Measurements from ENCODE around the gene MAGI2. TPM values are rescaled to one million over a fixed set of nuclear protein-coding genes. Genes with fewer than 3 reads are reported as not detected.

The MAGI2 gene
- total RNA-seq, 2 experiments from 2014 or later: 0.17 TPM

- no peaks in the 10 kb centered on the region for H3K9me3 Mint-ChIP-seq
- intact Hi-C loops (cut with micrococcal nuclease): no loop called here
- no peak for DNase-seq
- H3K27me3 Mint-ChIP-seq: no peaks in the 10 kb centered on the region
- no peaks in the 10 kb centered on the region for H3K36me3 Mint-ChIP-seq
- H3K27ac Mint-ChIP-seq: no peak overlapping the region
- H3K4me3 Mint-ChIP-seq: no peak overlapping the region
- no peaks in the 10 kb centered on the region for H3K4me1 Mint-ChIP-seq (ENCODE audit: low read depth)
- CTCF ChIA-PET: no interaction called here
- POLR2A ChIA-PET: no interaction called here
These were observed 1084.7 kb downstream of the MAGI2 start for GRCh38 chr7:78368771-78369170.

GRCh38 chr7:78367280-78367773 lies 1086.1 kb downstream of the MAGI2 start:
- intact Hi-C loops (cut with micrococcal nuclease): no loop called here
- Mint-ChIP-seq H3K4me1 (ENCODE audit: low read depth) (no peaks in the 10 kb centered on the region), H3K9me3 (no peaks in the 10 kb centered on the region), H3K27ac (no peak overlapping the region), H3K4me3 (no peak overlapping the region), H3K27me3 (no peaks in the 10 kb centered on the region), H3K36me3 (no peaks in the 10 kb centered on the region)
- ChIA-PET POLR2A (no interaction called here), CTCF (interaction anchor here (0.5 to 0.6 kb wide), 2 partner anchors 10 to 35 kb away, joined by 3 read pairs; no protein-coding TSS in a partner anchor)
- no peak for DNase-seq

- no peaks in the 10 kb centered on the region for H3K4me1 Mint-ChIP-seq (ENCODE audit: low read depth)
- H3K9me3 Mint-ChIP-seq: no peaks in the 10 kb centered on the region
- H3K36me3 Mint-ChIP-seq: no peaks in the 10 kb centered on the region
- no peak overlapping the region for H3K27ac Mint-ChIP-seq
- no peak for DNase-seq
- ChIA-PET POLR2A (no interaction called here), CTCF (no interaction called here)
- H3K4me3 Mint-ChIP-seq: no peak overlapping the region
- no peaks in the 10 kb centered on the region for H3K27me3 Mint-ChIP-seq
- intact Hi-C loops (cut with micrococcal nuclease): no loop called here
These were observed 1089.6 kb downstream of the MAGI2 start for GRCh38 chr7:78363866-78364265.

GRCh38 chr7:78359836-78360235 lies 1093.6 kb downstream of the MAGI2 start:
- CTCF ChIA-PET: no interaction called here
- Mint-ChIP-seq H3K36me3 (no peaks in the 10 kb centered on the region), H3K9me3 (no peaks in the 10 kb centered on the region), H3K27me3 (no peaks in the 10 kb centered on the region), H3K4me3 (no peak overlapping the region), H3K27ac (no peak overlapping the region), H3K4me1 (ENCODE audit: low read depth) (no peaks in the 10 kb centered on the region)
- intact Hi-C loops (cut with micrococcal nuclease): no loop called here
- DNase-seq: no peak
- POLR2A ChIA-PET: no interaction called here

- POLR2A ChIA-PET: no interaction called here
- no peaks in the 10 kb centered on the region for H3K36me3 Mint-ChIP-seq
- H3K4me1 Mint-ChIP-seq (ENCODE audit: low read depth): no peaks in the 10 kb centered on the region
- intact Hi-C loops (cut with micrococcal nuclease): no loop called here
- H3K4me3 Mint-ChIP-seq: no peak overlapping the region
- no peaks in the 10 kb centered on the region for H3K27me3 Mint-ChIP-seq
- no peak overlapping the region for H3K27ac Mint-ChIP-seq
- CTCF ChIA-PET: interaction anchor here (0.7 kb wide), 1 partner anchor 10 kb away, joined by 3 read pairs; no protein-coding TSS in a partner anchor
- DNase-seq: no peak
- H3K9me3 Mint-ChIP-seq: no peaks in the 10 kb centered on the region
These were observed 1095.8 kb downstream of the MAGI2 start for GRCh38 chr7:78357709-78358108.

- Mint-ChIP-seq H3K27ac (no peak overlapping the region), H3K36me3 (no peaks in the 10 kb centered on the region), H3K4me1 (ENCODE audit: low read depth) (no peaks in the 10 kb centered on the region), H3K9me3 (no peaks in the 10 kb centered on the region), H3K4me3 (no peak overlapping the region), H3K27me3 (no peaks in the 10 kb centered on the region)
- ChIA-PET CTCF (no interaction called here), POLR2A (no interaction called here)
- intact Hi-C loops (cut with micrococcal nuclease): no loop called here
- DNase-seq: no peak
These were observed 1097.6 kb downstream of the MAGI2 start for GRCh38 chr7:78355834-78356233.

GRCh38 chr7:78350926-78351325 lies 1102.5 kb downstream of the MAGI2 start:
- ChIA-PET POLR2A (no interaction called here), CTCF (interaction anchor here (0.6 kb wide), 1 partner anchor 65 kb away, joined by 3 read pairs; no protein-coding TSS in a partner anchor)
- Mint-ChIP-seq H3K9me3 (no peaks in the 10 kb centered on the region), H3K27me3 (no peaks in the 10 kb centered on the region), H3K4me1 (ENCODE audit: low read depth) (no peaks in the 10 kb centered on the region), H3K36me3 (no peaks in the 10 kb centered on the region), H3K27ac (no peak overlapping the region), H3K4me3 (no peak overlapping the region)
- no peak for DNase-seq
- intact Hi-C loops (cut with micrococcal nuclease): no loop called here

GRCh38 chr7:78350391-78350790 lies 1103.1 kb downstream of the MAGI2 start:
- H3K4me1 Mint-ChIP-seq (ENCODE audit: low read depth): no peaks in the 10 kb centered on the region
- ChIA-PET CTCF (interaction anchor here (0.6 kb wide), 1 partner anchor 65 kb away, joined by 3 read pairs; no protein-coding TSS in a partner anchor), POLR2A (no interaction called here)
- H3K27me3 Mint-ChIP-seq: no peaks in the 10 kb centered on the region
- DNase-seq: no peak
- intact Hi-C loops (cut with micrococcal nuclease): no loop called here
- no peaks in the 10 kb centered on the region for H3K9me3 Mint-ChIP-seq
- no peak overlapping the region for H3K4me3 Mint-ChIP-seq
- no peaks in the 10 kb centered on the region for H3K36me3 Mint-ChIP-seq
- no peak overlapping the region for H3K27ac Mint-ChIP-seq

- intact Hi-C loops (cut with micrococcal nuclease): no loop called here
- DNase-seq: no peak
- POLR2A ChIA-PET: no interaction called here
- no peak overlapping the region for H3K27ac Mint-ChIP-seq
- no peaks in the 10 kb centered on the region for H3K36me3 Mint-ChIP-seq
- CTCF ChIA-PET: no interaction called here
- H3K9me3 Mint-ChIP-seq: no peaks in the 10 kb centered on the region
- no peak overlapping the region for H3K4me3 Mint-ChIP-seq
- no peaks in the 10 kb centered on the region for H3K27me3 Mint-ChIP-seq
- H3K4me1 Mint-ChIP-seq (ENCODE audit: low read depth): no peaks in the 10 kb centered on the region
These were observed 1106.6 kb downstream of the MAGI2 start for GRCh38 chr7:78346827-78347226.

GRCh38 chr7:78345979-78346378 lies 1107.5 kb downstream of the MAGI2 start:
- ChIA-PET POLR2A (no interaction called here), CTCF (no interaction called here)
- Mint-ChIP-seq H3K36me3 (no peaks in the 10 kb centered on the region), H3K4me1 (ENCODE audit: low read depth) (no peaks in the 10 kb centered on the region), H3K9me3 (no peaks in the 10 kb centered on the region), H3K4me3 (no peak overlapping the region), H3K27ac (no peak overlapping the region), H3K27me3 (no peaks in the 10 kb centered on the region)
- no peak for DNase-seq
- intact Hi-C loops (cut with micrococcal nuclease): no loop called here

GRCh38 chr7:78345293-78345911 lies 1108.1 kb downstream of the MAGI2 start:
- ChIA-PET POLR2A (no interaction called here), CTCF (no interaction called here)
- Mint-ChIP-seq H3K27me3 (no peaks in the 10 kb centered on the region), H3K36me3 (no peaks in the 10 kb centered on the region), H3K4me1 (ENCODE audit: low read depth) (no peaks in the 10 kb centered on the region), H3K9me3 (no peaks in the 10 kb centered on the region), H3K27ac (no peak overlapping the region), H3K4me3 (no peak overlapping the region)
- no peak for DNase-seq
- intact Hi-C loops (cut with micrococcal nuclease): no loop called here

GRCh38 chr7:78334426-78334825 lies 1119.0 kb downstream of the MAGI2 start:
- no peak overlapping the region for H3K4me3 Mint-ChIP-seq
- no peaks in the 10 kb centered on the region for H3K9me3 Mint-ChIP-seq
- no peak overlapping the region for H3K27ac Mint-ChIP-seq
- H3K36me3 Mint-ChIP-seq: no peaks in the 10 kb centered on the region
- ChIA-PET CTCF (no interaction called here), POLR2A (no interaction called here)
- H3K4me1 Mint-ChIP-seq (ENCODE audit: low read depth): no peaks in the 10 kb centered on the region
- DNase-seq: no peak
- no peaks in the 10 kb centered on the region for H3K27me3 Mint-ChIP-seq
- intact Hi-C loops (cut with micrococcal nuclease): no loop called here

GRCh38 chr7:78333530-78334425 lies 1119.7 kb downstream of the MAGI2 start:
- no peak for DNase-seq
- intact Hi-C loops (cut with micrococcal nuclease): no loop called here
- ChIA-PET CTCF (no interaction called here), POLR2A (no interaction called here)
- Mint-ChIP-seq H3K4me3 (no peak overlapping the region), H3K27ac (no peak overlapping the region), H3K27me3 (no peaks in the 10 kb centered on the region), H3K36me3 (no peaks in the 10 kb centered on the region), H3K4me1 (ENCODE audit: low read depth) (no peaks in the 10 kb centered on the region), H3K9me3 (no peaks in the 10 kb centered on the region)
